Measurements from ENCODE around the gene TMEM221.

The TMEM221 gene

GRCh38 chr19:17431417-17431816 lies 17.1 kb downstream of the TMEM221 start:
- Histone ChIP-seq H3K9me3 (ENCODE audit: control insufficient read depth, low read depth, low read length) (no peaks in the 10 kb centered on the region), H3K4me3 (ENCODE audit: low read length) (no peak overlapping the region), H3K27ac (ENCODE audit: low read length) (no peak overlapping the region), H3K36me3 (ENCODE audit: control insufficient read depth, low read depth, low read length) (no peaks in the 10 kb centered on the region), H3K4me1 (ENCODE audit: control insufficient read depth, low read depth, low read length) (no peaks in the 10 kb centered on the region), H3K27me3 (ENCODE audit: control insufficient read depth, insufficient read depth, low read length) (no peaks in the 10 kb centered on the region), H3K9ac (ENCODE audit: low read length) (no peak overlapping the region)

- Histone ChIP-seq H3K9ac (ENCODE audit: low read length) (no peak overlapping the region), H3K27ac (ENCODE audit: low read length) (no peak overlapping the region), H3K4me3 (ENCODE audit: low read length) (no peak overlapping the region), H3K36me3 (ENCODE audit: control insufficient read depth, low read depth, low read length) (no peaks in the 10 kb centered on the region), H3K27me3 (ENCODE audit: control insufficient read depth, insufficient read depth, low read length) (no peaks in the 10 kb centered on the region), H3K4me1 (ENCODE audit: control insufficient read depth, low read depth, low read length) (no peaks in the 10 kb centered on the region), H3K9me3 (ENCODE audit: control insufficient read depth, low read depth, low read length) (no peaks in the 10 kb centered on the region)
Measured at GRCh38 chr19:17429641-17430113, 18.8 kb downstream of the TMEM221 start.

- Histone ChIP-seq H3K36me3 (ENCODE audit: control insufficient read depth, low read depth, low read length) (no peaks in the 10 kb centered on the region), H3K4me1 (ENCODE audit: control insufficient read depth, low read depth, low read length) (peaks cover 3% of the 10 kb centered on the region), H3K9me3 (ENCODE audit: control insufficient read depth, low read depth, low read length) (no peaks in the 10 kb centered on the region), H3K27ac (ENCODE audit: low read length) (no peak overlapping the region), H3K9ac (ENCODE audit: low read length) (no peak overlapping the region), H3K27me3 (ENCODE audit: control insufficient read depth, insufficient read depth, low read length) (no peaks in the 10 kb centered on the region), H3K4me3 (ENCODE audit: low read length) (peak overlapping the region; percentile 49)
Measured at GRCh38 chr19:17424743-17425365, 23.6 kb downstream of the TMEM221 start.

GRCh38 chr19:17423429-17424208 lies 24.8 kb downstream of the TMEM221 start:
- H3K4me1 ChIP-seq (ENCODE audit: control insufficient read depth, low read depth, low read length), result peaks cover 6% of the 10 kb centered on the region
- no peaks in the 10 kb centered on the region for H3K27me3 ChIP-seq (ENCODE audit: control insufficient read depth, insufficient read depth, low read length)
- no peak overlapping the region for H3K4me3 ChIP-seq (ENCODE audit: low read length)
- H3K9me3 ChIP-seq (ENCODE audit: control insufficient read depth, low read depth, low read length), result no peaks in the 10 kb centered on the region
- no peaks in the 10 kb centered on the region for H3K36me3 ChIP-seq (ENCODE audit: control insufficient read depth, low read depth, low read length)
- H3K9ac ChIP-seq (ENCODE audit: low read length), result no peak overlapping the region
- no peak overlapping the region for H3K27ac ChIP-seq (ENCODE audit: low read length)

GRCh38 chr19:17421942-17422341 lies 26.5 kb downstream of the TMEM221 start:
- Histone ChIP-seq H3K9me3 (ENCODE audit: control insufficient read depth, low read depth, low read length) (no peaks in the 10 kb centered on the region), H3K4me3 (ENCODE audit: low read length) (no peak overlapping the region), H3K27me3 (ENCODE audit: control insufficient read depth, insufficient read depth, low read length) (no peaks in the 10 kb centered on the region), H3K4me1 (ENCODE audit: control insufficient read depth, low read depth, low read length) (peaks cover 6% of the 10 kb centered on the region), H3K36me3 (ENCODE audit: control insufficient read depth, low read depth, low read length) (no peaks in the 10 kb centered on the region), H3K27ac (ENCODE audit: low read length) (no peak overlapping the region), H3K9ac (ENCODE audit: low read length) (no peak overlapping the region)

GRCh38 chr19:17420475-17420924 lies 28.0 kb downstream of the TMEM221 start:
- Histone ChIP-seq H3K9ac (ENCODE audit: low read length) (peak overlapping the region; percentile 28), H3K4me3 (ENCODE audit: low read length) (peak overlapping the region; percentile 77), H3K27ac (ENCODE audit: low read length) (no peak overlapping the region), H3K9me3 (ENCODE audit: control insufficient read depth, low read depth, low read length) (no peaks in the 10 kb centered on the region), H3K27me3 (ENCODE audit: control insufficient read depth, insufficient read depth, low read length) (peaks cover 8% of the 10 kb centered on the region), H3K36me3 (ENCODE audit: control insufficient read depth, low read depth, low read length) (no peaks in the 10 kb centered on the region), H3K4me1 (ENCODE audit: control insufficient read depth, low read depth, low read length) (peaks cover 11% of the 10 kb centered on the region)

GRCh38 chr19:17419621-17420474 lies 28.6 kb downstream of the TMEM221 start, which contains the start of gene MVB12A:
Gene MVB12A (plus strand): TSS chr19:17420047. CDS start chr19:17420136, 89 bp downstream.
- Histone ChIP-seq H3K27ac (ENCODE audit: low read length) (no peak within 1 kb of the TSS), H3K9ac (ENCODE audit: low read length) (peak within 1 kb of the TSS; percentile 28), H3K4me3 (ENCODE audit: low read length) (peak within 1 kb of the TSS; percentile 77), H3K36me3 (ENCODE audit: control insufficient read depth, low read depth, low read length) (no peaks in the 10 kb centered on the region), H3K9me3 (ENCODE audit: control insufficient read depth, low read depth, low read length) (no peaks in the 10 kb centered on the region), H3K4me1 (ENCODE audit: control insufficient read depth, low read depth, low read length) (peaks cover 17% of the 10 kb centered on the region), H3K27me3 (ENCODE audit: control insufficient read depth, insufficient read depth, low read length) (peaks cover 11% of the 10 kb centered on the region)

GRCh38 chr19:17419154-17419620 lies 29.3 kb downstream of the TMEM221 start:
- peak overlapping the region; percentile 44 for H3K4me3 ChIP-seq (ENCODE audit: low read length)
- no peaks in the 10 kb centered on the region for H3K36me3 ChIP-seq (ENCODE audit: control insufficient read depth, low read depth, low read length)
- H3K4me1 ChIP-seq (ENCODE audit: control insufficient read depth, low read depth, low read length), result peaks cover 15% of the 10 kb centered on the region
- no peaks in the 10 kb centered on the region for H3K9me3 ChIP-seq (ENCODE audit: control insufficient read depth, low read depth, low read length)
- H3K27me3 ChIP-seq (ENCODE audit: control insufficient read depth, insufficient read depth, low read length), result peaks cover 11% of the 10 kb centered on the region
- H3K9ac ChIP-seq (ENCODE audit: low read length), result peak overlapping the region; percentile 22
- H3K27ac ChIP-seq (ENCODE audit: low read length), result no peak overlapping the region

- Histone ChIP-seq H3K4me1 (ENCODE audit: control insufficient read depth, low read depth, low read length) (peaks cover 15% of the 10 kb centered on the region), H3K27ac (ENCODE audit: low read length) (no peak overlapping the region), H3K9ac (ENCODE audit: low read length) (no peak overlapping the region), H3K4me3 (ENCODE audit: low read length) (peak overlapping the region; percentile 44), H3K9me3 (ENCODE audit: control insufficient read depth, low read depth, low read length) (no peaks in the 10 kb centered on the region), H3K27me3 (ENCODE audit: control insufficient read depth, insufficient read depth, low read length) (peaks cover 11% of the 10 kb centered on the region), H3K36me3 (ENCODE audit: control insufficient read depth, low read depth, low read length) (no peaks in the 10 kb centered on the region)
Measured at GRCh38 chr19:17418710-17419109, 29.8 kb downstream of the TMEM221 start.

- H3K36me3 ChIP-seq (ENCODE audit: control insufficient read depth, low read depth, low read length), result no peaks in the 10 kb centered on the region
- H3K27ac ChIP-seq (ENCODE audit: low read length), result peak overlapping the region; percentile 45
- H3K9me3 ChIP-seq (ENCODE audit: control insufficient read depth, low read depth, low read length), result no peaks in the 10 kb centered on the region
- H3K9ac ChIP-seq (ENCODE audit: low read length), result peak overlapping the region; percentile 59
- H3K4me3 ChIP-seq (ENCODE audit: low read length), result peak overlapping the region; percentile 57
- peaks cover 15% of the 10 kb centered on the region for H3K4me1 ChIP-seq (ENCODE audit: control insufficient read depth, low read depth, low read length)
- H3K27me3 ChIP-seq (ENCODE audit: control insufficient read depth, insufficient read depth, low read length), result peaks cover 11% of the 10 kb centered on the region
Measured at GRCh38 chr19:17415121-17415520, 33.3 kb downstream of the TMEM221 start.

GRCh38 chr19:17414097-17414496 lies 34.4 kb downstream of the TMEM221 start:
- Histone ChIP-seq H3K27me3 (ENCODE audit: control insufficient read depth, insufficient read depth, low read length) (peaks cover 11% of the 10 kb centered on the region), H3K36me3 (ENCODE audit: control insufficient read depth, low read depth, low read length) (no peaks in the 10 kb centered on the region), H3K4me1 (ENCODE audit: control insufficient read depth, low read depth, low read length) (peaks cover 13% of the 10 kb centered on the region), H3K9me3 (ENCODE audit: control insufficient read depth, low read depth, low read length) (no peaks in the 10 kb centered on the region), H3K9ac (ENCODE audit: low read length) (no peak overlapping the region), H3K4me3 (ENCODE audit: low read length) (no peak overlapping the region), H3K27ac (ENCODE audit: low read length) (no peak overlapping the region)
